Central memory CD4-positive, alpha-beta T cell (primary cell): ENCODE data around the gene VPS35L.

Experiments
- DNase-seq: peaks from one replicate; pipeline ENCODE4 v3.0.0; 2022
- total RNA-seq, 3 experiments: gene quantifications; one replicate each; lab custom pipeline; 2026; lab: John Stamatoyannopoulos, UW

Gene VPS35L, protein sequence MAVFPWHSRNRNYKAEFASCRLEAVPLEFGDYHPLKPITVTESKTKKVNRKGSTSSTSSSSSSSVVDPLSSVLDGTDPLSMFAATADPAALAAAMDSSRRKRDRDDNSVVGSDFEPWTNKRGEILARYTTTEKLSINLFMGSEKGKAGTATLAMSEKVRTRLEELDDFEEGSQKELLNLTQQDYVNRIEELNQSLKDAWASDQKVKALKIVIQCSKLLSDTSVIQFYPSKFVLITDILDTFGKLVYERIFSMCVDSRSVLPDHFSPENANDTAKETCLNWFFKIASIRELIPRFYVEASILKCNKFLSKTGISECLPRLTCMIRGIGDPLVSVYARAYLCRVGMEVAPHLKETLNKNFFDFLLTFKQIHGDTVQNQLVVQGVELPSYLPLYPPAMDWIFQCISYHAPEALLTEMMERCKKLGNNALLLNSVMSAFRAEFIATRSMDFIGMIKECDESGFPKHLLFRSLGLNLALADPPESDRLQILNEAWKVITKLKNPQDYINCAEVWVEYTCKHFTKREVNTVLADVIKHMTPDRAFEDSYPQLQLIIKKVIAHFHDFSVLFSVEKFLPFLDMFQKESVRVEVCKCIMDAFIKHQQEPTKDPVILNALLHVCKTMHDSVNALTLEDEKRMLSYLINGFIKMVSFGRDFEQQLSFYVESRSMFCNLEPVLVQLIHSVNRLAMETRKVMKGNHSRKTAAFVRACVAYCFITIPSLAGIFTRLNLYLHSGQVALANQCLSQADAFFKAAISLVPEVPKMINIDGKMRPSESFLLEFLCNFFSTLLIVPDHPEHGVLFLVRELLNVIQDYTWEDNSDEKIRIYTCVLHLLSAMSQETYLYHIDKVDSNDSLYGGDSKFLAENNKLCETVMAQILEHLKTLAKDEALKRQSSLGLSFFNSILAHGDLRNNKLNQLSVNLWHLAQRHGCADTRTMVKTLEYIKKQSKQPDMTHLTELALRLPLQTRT
- total RNA-seq, result 43.6 to 65.8 (median 45.9) reads per million in 3 experiments

DNA sequence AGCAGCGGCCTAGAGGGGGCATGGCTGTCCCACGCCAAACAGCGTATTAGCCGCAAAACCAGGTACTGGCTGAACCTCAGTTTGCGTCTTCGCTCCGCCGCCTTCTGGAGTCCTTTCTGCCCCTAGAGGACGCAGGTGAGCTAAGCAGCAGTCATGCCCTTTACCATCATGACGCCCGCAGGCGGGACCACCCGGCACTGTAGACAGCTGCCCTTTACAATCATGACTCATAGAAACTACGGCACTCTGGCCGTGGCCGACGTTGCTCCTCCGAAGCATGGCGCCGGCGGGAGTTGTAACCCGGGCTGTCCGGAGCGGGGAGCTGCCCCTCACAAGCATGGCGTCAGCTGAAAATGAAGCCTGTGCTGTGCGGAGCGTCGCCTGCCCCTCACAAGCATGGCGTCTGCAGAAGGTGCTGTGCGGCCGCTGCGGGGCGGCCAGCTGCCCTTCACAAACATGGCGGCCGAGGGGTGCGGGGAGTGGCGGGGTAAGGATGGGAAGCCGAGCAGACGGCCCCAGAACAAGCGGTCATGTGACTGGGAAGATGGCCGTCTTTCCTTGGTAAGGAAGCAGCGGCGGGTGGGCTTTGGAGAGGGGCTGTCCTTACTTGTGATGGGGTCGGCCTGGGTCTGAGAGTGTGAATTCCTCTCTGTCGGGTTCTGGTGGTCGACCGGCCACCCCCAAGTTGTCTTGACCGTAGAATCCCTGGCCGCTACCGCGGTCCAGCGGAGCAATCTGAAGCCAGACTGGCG, at the start of gene VPS35L:
Gene VPS35L, plus strand, starts transcription at position 518 of the 752 bp plus-strand sequence. Its CDS starts 27 bp downstream, at position 545.
- DNase-seq, result peak; percentile 95

DNA sequence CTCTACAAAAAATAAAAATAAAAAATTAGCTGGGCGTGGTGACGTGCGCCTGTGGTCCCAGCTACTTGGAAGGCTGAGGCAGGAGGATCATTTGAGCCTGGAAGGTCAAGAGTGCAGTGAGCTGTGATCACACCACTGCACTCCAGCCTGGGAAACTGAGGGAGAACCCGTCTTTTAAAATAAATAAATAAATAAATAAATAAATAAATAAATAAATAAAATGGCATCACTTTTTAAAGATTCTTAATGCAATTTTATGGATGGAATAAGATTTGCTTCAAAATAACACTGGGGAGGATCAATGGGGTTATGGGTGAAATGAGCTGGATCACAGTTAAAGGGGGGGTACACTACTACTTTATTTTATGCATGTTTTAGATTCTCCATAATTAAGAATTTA, 48.5 kb upstream of the VPS35L start:
- DNase-seq, result no peak

DNA sequence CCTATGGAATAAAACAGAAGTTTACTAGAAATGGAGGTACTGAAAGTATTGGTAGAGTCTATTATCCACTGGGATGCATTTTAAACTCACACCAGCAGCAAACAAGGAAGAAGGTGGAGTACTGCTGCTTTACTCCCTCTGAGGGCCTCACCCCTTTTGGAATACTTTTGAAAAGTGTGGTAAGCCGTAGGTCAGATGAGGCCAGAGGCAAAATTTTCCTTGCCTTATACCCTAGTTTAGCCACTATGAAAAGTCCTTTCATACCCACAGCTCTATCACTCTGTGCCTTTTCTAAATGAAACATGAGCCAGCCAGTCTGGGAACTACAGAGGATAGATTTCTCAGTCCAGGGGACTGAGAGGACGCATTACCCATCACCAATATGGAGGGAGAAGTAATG, 47.6 kb upstream of the VPS35L start:
- DNase-seq, result no peak

DNA sequence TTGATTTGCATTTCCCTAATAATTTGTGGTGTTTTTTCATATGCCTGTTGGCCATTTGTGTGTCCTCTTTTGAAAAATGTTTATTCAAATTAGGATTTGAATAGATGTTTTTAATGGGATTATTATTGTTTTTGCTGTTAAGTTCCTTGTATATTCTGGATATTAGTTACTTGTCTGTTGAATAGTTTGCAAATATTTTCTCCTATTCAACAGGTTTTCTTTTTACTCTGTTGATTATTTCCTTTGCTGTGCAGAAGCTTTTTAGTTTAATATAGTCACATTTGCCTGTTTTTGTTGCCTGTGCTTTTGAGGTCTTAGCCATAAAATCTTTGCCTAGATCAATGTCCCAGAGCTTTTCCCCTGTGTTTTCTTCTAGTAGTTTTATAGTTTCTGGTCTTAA, 43.2 kb upstream of the VPS35L start:
- no peak for DNase-seq

DNA sequence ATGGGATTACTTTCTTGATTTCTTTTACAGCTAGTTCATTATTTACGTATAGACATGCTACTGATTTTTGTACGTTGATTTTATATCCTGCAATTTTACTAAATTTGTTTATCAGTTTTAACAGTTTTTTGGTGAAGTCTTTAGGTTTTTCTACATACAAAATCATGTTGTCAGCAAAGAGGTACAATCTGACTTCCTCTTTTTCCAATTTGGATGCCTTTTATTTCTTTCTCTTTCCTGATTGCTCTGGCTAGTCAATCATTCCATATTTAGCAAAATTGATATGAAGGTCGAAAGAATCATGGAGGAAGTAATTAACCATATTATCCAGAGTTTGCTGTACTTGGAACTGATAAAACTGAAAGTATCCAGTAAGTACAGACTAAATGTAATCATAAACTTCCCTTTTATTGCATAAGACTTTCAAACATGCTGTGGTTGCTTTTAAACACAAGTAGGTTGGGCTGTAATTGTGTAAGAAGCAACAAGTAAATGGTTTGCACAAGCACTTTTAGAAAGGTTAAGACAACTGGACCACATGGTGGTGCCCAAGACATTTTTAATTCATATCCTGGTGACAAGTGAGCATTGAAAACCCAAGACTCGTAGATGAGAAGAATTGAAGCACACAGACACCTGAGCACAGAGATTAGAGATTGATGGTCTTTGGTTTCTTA, 42.0 kb upstream of the VPS35L start:
- DNase-seq, result no peak

DNA sequence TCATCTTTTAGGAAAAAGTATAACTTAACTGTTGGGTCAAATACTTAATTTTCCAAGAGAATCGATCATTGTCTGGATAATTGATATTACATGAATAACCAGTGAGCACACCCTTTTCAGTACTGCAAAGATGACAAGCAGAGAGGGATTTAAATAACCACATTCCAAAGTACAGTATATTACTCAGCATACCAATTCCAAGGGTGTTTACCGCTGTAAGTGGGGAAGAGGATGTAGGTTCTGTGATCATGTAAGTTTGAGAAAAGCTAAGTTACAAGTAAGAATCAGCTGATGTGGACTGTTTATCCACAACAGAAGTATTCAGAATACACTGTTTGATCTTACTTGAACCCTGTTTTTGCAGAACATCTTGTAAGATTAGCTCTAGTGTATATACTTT, 39.7 kb upstream of the VPS35L start:
- DNase-seq, result no peak

DNA sequence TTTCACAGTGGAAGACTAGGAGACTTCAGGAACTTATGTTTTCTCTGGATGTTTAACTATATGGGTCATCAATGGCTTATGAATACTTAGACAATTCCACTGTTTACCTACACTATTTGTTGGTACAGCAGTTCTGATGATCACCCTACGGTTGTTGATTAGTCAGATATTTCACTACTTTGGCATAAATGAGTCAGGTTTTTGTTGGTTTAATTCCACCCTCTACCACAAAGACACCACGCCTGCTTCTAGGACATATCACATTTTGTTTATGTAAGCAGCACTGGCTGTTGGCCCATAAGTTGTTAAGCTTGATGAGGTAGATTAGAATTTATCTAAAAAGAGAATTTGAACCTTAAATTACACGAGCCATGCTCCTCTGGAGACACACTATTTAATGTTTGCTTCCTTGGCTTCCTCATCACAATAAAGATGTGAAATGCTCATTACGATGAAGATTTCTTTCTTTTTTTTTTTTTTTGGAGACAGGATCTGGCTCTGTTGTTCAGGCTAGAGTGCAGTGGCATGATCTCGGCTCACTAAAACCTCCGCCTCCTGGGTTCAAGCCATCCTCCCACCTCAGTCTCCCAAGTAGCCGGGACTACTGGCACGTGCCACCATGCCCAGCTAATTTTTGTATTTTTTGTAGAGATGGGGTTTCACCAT, 37.9 kb upstream of the VPS35L start:
- no peak for DNase-seq

DNA sequence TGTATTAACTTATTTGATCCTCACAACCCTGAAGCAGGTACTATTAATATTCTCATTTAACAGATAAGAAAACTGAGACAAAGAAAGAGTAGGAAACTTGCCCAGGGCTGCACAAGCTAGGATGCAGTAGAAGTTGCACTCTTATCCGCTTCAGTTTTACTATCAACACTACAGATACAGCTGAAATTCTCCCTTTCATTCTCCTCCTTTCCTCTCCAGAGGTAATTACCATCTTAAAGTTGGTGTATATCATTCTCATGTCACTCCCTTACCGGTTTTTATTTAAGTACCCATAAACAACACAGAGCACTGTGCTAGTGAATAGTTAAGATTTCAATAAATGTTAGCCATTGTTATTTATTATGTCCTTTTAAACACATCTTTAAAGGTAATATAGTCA, 37.1 kb upstream of the VPS35L start:
- no peak for DNase-seq

DNA sequence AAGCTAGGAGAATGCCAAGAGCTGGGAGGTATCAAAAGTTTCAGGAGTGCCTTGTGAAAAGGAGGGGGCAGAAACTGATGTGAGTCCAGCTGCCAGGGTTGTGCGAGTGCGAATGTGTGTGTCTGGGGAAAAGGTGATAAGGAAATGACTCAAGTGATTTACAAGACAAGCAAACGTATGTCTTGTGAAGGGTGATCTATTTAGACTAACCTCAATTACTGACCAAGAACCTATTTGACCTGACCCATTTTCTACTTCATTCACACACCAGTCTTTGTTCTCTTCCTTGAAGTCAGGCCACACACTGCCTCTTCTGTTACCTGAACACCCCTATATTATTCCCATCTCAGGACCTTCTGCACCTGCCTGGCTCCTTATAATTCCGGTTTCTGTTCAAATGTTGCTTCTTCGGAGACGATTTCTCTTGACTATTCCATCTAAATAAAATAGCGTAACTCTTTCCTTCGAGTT, 34.6 kb upstream of the VPS35L start:
- no peak for DNase-seq

DNA sequence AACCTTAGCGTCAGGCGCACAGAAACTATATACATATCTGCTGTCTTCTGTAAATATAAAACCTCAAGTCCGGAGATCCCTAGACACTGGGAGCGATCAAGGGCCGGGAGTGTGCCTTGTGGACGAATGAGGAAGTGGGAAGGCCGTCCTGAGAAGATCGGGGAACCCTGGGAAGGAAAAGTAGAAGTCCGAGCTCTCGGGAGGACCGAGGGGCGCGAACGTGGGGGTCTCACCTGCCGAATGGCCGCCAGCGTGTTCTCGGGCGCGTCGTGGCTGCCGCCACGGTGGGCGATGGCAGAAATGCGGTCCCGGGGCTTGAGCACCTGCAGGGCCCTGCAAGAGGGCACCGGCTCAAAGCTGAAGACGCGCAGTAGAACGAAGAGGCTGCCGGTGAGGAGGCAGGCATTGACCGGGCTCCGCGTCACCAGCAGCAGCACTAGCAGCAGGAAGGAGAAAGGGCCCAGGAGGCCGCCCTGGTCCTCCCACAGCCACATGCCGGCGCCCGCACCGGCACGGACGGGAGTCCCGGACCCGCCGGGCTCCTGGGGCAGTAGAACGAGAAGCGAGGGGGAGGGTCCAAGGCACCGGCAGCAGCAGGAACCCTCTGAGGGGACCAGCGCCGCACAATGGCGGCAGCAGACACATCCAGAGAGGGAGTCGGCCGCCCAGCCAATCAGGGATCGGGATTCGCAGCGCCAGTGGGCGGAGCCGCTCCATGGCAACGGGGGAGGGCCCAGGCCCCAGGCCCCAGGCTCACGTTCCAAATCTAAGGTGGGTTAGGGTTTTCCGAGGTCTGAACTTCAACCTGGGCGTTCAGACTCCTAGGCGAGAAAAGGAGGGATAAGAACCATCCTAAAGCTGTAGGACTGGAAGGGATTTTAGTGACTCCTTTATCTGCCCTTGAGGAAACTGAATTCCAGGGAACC, 33.8 kb upstream of the VPS35L start, which contains the start of gene GDE1:
Gene GDE1, minus strand, starts transcription at position 628 of the 926 bp plus-strand sequence. Its CDS starts 134 bp downstream, at position 494.
- DNase-seq, result peak; percentile 89

DNA sequence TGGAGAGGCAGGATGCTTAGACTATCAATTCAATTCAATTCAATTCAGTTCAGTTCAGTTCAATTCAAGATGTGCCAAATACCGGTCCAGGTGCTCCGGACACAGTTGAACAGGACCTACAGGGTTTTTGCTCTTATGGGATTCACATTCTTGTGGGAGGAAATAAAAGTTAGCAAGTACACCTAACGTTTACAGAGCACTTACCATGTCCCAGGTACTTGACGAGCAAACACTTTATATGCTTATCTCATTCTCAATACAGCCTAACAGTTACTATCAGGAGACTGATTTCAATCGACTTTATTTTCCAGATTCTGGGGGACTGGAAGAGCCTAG, 33.1 kb upstream of the VPS35L start:
- DNase-seq, result no peak

DNA sequence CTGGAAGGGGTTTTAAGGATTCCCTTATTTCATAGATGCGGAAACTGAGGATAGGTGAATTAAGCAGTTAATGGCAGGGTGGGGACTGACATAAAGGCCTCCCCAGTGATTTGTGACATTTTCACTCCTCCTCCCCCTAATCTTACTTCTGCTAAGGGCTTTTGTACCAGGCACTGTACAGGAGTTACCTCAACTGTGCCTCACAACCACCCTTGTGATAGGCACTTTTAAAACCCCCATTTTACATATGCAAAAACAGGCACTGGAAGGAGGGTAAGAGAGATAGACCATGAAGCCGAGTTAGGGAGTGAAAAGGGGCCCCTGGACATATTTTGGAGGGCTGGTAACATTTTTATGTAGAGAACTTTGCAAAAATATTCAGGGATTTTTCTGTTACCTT, 32.7 kb upstream of the VPS35L start:
- DNase-seq, result no peak

DNA sequence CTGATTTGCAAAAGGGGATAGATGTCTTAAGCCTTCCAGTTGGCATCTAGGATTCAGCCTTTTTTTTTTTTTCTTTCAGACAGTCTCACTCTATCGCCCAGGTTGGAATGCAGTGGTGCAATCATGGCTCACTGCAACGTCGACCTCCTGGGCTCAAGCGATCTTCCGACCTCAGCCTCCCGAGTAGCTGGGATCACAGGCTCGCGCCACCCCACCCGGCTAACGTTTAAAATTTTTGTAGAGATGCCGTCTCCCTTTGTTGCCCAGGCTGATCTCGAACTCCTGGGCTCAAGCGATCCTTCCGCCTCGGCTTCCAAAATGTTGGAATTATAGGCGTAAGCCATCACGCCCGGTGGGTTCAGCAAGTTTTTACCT, 32.3 kb upstream of the VPS35L start:
- no peak for DNase-seq

DNA sequence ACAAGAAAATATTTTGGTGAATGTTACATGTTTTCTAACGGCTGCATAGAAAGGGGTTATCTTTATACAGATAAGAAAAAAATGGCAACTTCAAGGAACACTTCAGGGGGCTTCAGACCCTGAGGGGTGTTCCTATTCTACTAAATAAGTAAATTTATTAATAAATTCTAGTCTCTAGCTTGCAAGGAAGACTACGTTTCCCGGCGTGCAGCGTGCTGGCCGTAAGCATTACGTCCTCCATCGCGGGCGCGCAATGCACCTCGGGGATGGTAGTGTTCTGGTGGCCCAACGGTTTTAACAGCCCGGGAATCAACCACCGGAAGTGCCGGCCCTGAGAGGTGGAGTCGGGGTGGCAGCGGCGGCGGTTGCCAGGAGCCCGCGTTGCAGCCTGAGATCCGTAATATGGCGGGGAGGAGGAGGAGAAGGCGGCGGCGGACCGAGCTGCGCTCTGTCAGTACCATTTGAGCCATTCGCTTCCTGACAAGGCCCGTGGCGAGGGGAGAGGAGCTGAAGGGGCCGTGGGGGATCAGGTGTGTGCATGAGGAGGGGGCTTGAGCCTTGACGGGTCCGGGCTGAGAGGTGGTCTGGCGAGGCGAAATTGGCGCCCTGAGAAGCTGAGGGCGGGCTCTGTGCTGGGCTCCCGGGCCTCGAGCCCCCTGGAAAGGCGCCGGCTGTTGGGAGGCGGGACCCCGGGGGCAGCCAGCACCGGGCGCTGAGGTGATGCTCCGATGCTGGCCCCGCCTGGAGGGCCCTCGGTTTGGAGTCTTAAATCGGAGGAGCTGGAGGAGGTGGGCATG, 31.7 kb upstream of the VPS35L start, which contains the start of gene CCP110:
Gene CCP110, plus strand, starts transcription at position 384 of the 797 bp plus-strand sequence. CDS start 3,940 bp downstream, outside the sequence.
- peak; percentile 95 for DNase-seq

DNA sequence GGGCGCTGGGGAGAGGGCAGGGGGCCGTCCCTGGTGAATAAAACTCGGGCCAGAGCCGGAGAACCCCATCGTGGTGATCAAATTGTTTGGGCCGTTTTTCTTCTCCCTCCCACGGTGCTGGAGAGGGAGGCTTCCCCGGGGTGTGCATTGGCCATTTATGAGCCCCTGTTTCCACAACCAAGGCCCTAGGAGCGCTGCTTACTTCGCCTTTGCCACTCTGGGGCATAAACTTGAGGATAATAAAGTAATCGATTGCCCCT, 31.2 kb upstream of the VPS35L start:
- peak; percentile 12 for DNase-seq

DNA sequence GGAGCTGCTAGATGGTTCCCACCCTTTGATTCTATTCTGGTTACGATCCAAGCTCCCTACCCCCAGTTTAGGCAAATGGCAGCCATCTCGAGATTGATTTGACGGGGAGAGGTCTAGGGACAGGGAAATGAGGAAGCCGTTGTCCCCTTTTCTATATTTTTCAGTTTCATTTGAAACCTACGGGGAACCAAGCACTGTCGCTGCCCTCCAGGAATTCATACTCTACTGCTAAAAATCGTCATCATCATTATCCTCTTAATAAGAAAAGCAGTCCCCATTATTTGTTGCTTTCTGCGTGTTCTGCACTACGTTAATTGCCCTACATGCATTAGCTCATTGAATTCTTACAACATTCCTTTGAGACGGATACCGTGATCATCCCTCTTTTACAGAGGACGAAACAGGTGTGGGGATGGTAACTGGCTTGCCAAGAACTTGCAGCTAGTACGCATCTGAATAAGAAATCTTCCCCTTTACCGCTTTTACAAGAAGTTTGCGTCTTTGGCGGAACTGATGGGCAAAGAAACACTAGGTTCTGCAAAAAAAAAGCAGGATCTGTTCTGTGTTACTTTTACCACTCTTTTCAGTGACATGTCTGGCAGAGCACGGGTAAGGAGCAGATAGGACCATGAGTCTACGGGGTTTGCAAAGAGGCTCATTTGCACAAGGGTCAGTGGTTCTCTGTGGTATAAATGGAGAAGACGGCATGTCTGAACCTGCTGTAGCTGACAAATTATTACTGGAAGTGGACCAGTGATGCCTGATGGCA, 30.7 kb upstream of the VPS35L start:
- DNase-seq, result no peak

DNA sequence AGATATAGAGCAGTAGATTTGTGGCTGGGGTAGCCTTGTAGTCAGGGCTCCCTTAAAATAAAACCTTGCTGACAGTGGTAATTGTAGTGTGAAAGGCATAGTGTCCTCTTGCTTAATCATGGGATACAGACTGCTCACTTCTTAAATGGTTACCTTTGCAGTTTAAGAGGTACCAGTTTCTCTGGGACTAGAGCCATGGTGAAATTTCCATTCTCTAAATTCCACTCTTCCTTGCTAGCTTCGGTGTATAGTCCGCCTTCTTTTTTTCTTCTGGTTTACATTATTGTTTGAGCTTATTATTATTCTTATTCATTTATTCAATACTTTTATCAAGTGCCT, 30.1 kb upstream of the VPS35L start:
- DNase-seq, result no peak

DNA sequence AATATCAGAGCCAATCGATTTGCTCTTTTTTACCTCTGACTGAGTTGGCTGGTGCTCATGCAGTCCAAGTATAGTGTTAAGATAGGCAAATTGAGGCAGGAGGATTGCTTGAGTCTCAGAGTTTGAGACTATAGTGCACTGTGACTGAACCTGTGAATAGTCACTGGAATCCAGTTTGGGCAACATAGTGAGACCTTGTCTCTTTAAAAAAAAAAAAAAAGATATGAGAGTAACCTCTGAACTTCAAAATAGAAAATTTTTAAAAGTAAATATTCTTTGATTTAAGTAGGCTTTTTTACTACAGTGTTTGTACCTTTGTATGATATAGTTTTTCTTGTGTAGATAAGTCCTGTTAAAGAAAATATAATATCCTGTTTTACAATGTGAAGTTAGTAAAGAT, 28.3 kb upstream of the VPS35L start:
- no peak for DNase-seq

DNA sequence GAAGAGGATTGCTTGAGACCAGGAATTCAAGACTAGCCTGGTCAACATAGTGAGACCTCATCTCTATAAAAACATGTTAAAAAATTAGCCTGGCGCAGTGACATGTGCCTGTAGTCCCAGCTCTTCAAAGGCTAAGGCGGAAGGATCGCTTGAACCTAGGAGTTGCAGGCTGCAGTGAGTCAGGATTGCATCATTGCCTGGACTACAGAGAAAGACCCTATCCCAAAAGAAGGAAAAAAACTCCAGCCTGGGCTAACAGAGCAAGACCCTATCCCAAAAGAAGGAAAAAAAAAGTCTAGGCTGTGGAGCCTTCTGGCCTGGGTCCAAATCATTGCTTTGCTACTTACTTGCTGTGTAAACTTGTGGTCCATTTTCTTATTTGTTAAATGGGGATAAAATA, 26.8 kb upstream of the VPS35L start:
- DNase-seq, result no peak
